Adipose tissue (tissue), 3 donors: Measurements from ENCODE around the gene TNFRSF14. TPM values are rescaled to one million over a fixed set of nuclear protein-coding genes. Genes with fewer than 3 reads are reported as not detected.

Experiments
- H3K27ac ChIP-seq: one replicate; pipeline ENCODE4 v1.5.1; 2013; ENCODE audit warnings: low read depth, low read length
- WGBS, 3 donors: extraction: QIAGEN DNeasy Blood & Tissue Kit; methylation state at CpG; one replicate each; pipeline ENCODE4 v1.1.7; 2013; 5-methylcytosine and 5-hydroxymethylcytosine counted together
- polyA plus RNA-seq, 3 donors: library from polyadenylated mRNA; stranded (reverse); fragments of 200-250 nt; gene quantifications; one replicate each; pipeline ENCODE4 v1.2.3, GENCODE V29; 2013
- donor health status: healthy with polysubstance abuse.
- donor health status: Bipolar disorder and iron deficiency.
- donor health status: healthy.

The TNFRSF14 gene
- 10 to 100 TPM; 21.8 to 92.2 (median 46.4) TPM for polyA plus RNA-seq

GRCh38 chr1:2556277-2556677 is at the start of gene TNFRSF14:
TSS of gene TNFRSF14 (plus strand) at chr1:2556371. CDS start at chr1:2556665, 294 bp downstream.
- WGBS, 3 donors, result 0 to 8% (median 0%) methylated on average over 16 of the region's 16 CpGs
- H3K27ac ChIP-seq, result peak within 1 kb of the TSS; percentile 53

DNA sequence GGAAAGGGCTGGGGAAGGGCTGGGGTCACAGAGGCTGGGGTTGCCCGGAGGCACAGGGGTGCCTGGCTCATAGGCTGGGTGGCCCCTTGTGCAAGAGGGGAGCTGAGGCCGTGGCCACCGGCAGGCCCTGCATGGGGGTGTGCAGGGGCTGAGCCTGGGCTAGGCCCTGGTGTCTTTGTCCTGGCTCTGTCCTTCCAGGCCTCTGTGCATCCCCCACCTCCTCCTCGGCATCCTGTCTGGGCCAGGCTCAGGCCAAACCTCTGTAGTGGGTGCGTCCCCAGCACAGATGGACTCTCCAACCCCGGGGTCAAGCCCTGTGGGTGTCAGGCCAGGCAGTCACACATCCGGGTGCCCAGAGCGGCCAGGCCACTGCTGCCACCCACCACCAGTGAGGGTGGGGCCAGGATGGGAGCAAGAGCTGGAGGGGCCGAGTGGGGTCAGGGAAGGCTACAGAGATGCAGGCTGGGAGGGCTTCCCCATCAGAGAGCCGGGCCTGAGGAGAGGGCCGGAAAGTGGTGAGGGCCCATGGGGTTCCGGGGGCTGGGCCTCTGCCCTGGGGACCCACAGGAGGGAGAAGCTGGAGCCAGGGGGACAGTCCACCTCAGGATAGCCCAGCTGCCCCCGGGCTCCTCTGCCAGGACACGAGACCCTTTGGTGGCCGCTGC is 49.1 kb upstream of the TNFRSF14 start:
- 54 to 65% (median 61%) methylated on average over 12 to 15 of the region's 15 CpGs for WGBS, 3 donors

DNA sequence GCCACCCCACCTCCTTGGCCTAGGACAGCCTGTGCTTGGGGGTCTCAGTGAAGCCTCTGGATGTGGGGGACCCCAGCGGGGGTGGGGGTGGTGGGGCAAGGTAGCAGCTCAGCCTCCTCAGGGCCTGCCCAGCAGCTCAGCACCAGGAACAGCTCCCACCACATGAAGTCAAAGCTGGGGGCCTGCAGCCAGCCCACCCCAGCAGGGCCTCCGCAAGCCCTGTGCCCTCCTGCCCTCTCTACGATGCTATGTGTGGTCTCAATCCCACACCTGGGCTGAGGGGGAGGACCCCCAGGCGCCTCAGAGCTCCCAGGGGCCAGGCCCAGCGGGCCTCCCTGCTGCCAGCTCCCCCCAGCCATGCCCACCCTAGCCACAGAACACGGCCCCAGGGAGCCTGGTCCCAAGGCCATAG is 48.4 kb upstream of the TNFRSF14 start:
- no peak overlapping the region for H3K27ac ChIP-seq
- 84 to 91% (median 87%) methylated on average over 6 of the region's 6 CpGs for WGBS, 3 donors

More for the DNA sequence above, 49.1 kb upstream of the TNFRSF14 start:
- no peak overlapping the region for H3K27ac ChIP-seq

GRCh38 chr1:2508180-2508579 is 48.0 kb upstream of the TNFRSF14 start:
- H3K27ac ChIP-seq, result no peak overlapping the region
- WGBS, 3 donors, result 85 to 91% (median 90%) methylated on average over 24 of the region's 24 CpGs

GRCh38 chr1:2508751-2509150 is 47.4 kb upstream of the TNFRSF14 start:
- H3K27ac ChIP-seq, result no peak overlapping the region
- 94 to 96% (median 95%) methylated on average over 29 of the region's 29 CpGs for WGBS, 3 donors

GRCh38 chr1:2509589-2509988 is 46.6 kb upstream of the TNFRSF14 start:
- H3K27ac ChIP-seq, result no peak overlapping the region
- WGBS, 3 donors, result 72 to 94% (median 92%) methylated on average over 8 to 11 of the region's 11 CpGs

- H3K27ac ChIP-seq, result no peak overlapping the region
- WGBS, 3 donors, result 93 to 98% (median 95%) methylated on average over 24 to 27 of the region's 27 CpGs
Measured at GRCh38 chr1:2510366-2511155, 45.6 kb upstream of the TNFRSF14 start.

DNA sequence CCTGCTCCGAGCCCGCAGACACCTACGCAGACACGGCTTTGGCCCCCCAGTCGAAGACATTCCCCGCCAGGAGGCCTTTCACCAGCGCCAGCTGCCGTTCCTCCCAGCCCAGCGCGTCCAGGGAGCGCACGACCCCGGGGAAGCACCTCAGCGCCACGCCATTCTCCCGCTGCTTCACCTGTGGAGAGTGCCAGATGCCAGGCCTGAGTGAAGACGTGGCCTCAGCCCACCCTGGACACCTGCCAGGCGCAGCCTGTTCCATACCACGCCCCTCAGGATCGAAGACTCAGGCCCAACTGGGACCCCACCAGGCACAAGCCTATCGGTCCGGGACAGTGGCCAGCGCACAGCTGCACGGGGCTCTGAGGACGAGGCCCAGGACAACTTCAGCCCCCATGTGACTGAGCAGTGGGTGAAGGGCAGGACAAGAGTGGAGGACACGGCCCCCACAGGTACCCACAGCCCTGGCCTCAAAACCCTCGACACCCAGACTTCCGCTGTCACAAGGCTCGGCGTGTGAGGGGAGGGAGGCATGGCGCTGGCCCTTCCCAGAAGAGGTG is 43.2 kb upstream of the TNFRSF14 start:
- no peak overlapping the region for H3K27ac ChIP-seq
- 92 to 95% (median 94%) methylated on average over 31 of the region's 31 CpGs for WGBS, 3 donors

- H3K27ac ChIP-seq, result no peak overlapping the region
- 94 to 95% (median 95%) methylated on average over 41 to 43 of the region's 43 CpGs for WGBS, 3 donors
Measured at GRCh38 chr1:2513939-2514652, 42.1 kb upstream of the TNFRSF14 start.

DNA sequence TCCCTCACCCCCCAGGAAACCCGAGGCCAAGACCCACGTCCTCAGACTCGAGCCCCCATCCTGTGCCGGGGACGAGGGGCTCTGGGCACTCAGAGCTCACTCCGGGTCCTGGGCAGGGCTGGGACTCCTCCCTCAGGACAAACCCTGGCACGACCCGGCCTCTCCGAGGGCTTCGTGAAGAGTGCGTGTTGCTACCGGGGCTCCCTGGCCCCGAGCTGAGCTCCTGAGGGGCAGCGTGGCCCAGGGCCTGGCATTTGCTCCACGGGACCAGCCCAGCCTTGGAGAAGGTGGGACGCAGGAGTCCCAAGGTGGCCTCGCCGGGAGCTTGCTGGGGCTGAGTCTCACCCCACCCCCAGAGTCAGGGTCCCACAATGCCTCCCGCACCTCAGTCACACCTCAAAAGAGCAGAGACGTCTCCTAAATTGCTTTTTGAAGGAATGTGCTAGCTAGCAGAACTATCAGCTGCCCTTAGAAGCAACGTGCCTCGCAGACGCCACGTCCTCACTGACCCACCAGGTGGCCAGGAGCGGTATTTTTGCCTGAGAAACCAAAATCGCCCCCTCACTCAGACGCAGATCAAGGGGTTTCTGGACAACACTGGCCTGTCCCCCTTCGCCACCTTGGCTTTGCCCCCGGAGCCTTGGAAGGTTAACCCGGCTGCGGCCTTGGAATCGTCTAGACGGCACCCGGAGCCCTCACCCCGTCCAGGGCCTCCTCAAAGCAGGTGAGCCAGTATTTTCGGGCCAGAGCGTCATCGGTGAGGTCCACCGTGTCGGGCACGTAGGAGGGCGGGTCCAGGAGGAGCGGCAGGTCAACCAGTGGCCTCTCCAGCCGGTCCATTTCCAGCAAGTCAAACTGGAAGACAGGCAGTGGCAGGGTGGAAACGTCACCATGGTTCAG is 41.1 kb upstream of the TNFRSF14 start:
- 91 to 94% (median 94%) methylated on average over 42 to 45 of the region's 45 CpGs for WGBS, 3 donors
- no peak overlapping the region for H3K27ac ChIP-seq

GRCh38 chr1:2515763-2516080 is 40.4 kb upstream of the TNFRSF14 start:
- 95 to 96% (median 95%) methylated on average over 10 to 11 of the region's 11 CpGs for WGBS, 3 donors
- H3K27ac ChIP-seq, result no peak overlapping the region

GRCh38 chr1:2516124-2516523 is 40.0 kb upstream of the TNFRSF14 start:
- WGBS, 3 donors, result 95 to 96% (median 96%) methylated on average over 14 to 17 of the region's 17 CpGs
- H3K27ac ChIP-seq, result no peak overlapping the region

- H3K27ac ChIP-seq, result no peak overlapping the region
- 93 to 97% (median 96%) methylated on average over 14 of the region's 14 CpGs for WGBS, 3 donors
Measured at GRCh38 chr1:2516946-2517345, 39.2 kb upstream of the TNFRSF14 start.

- H3K27ac ChIP-seq, result no peak overlapping the region
- 95 to 96% (median 95%) methylated on average over 17 of the region's 17 CpGs for WGBS, 3 donors
Measured at GRCh38 chr1:2517966-2518365, 38.2 kb upstream of the TNFRSF14 start.

- 95 to 96% (median 95%) methylated on average over 26 of the region's 26 CpGs for WGBS, 3 donors
- no peak overlapping the region for H3K27ac ChIP-seq
Measured at GRCh38 chr1:2518528-2518927, 37.6 kb upstream of the TNFRSF14 start.

GRCh38 chr1:2519029-2519685 is 37.0 kb upstream of the TNFRSF14 start:
- no peak overlapping the region for H3K27ac ChIP-seq
- WGBS, 3 donors, result 88 to 92% (median 90%) methylated on average over 25 of the region's 25 CpGs

GRCh38 chr1:2519729-2520128 is 36.4 kb upstream of the TNFRSF14 start:
- no peak overlapping the region for H3K27ac ChIP-seq
- 93 to 95% (median 93%) methylated on average over 23 to 30 of the region's 30 CpGs for WGBS, 3 donors
